ENCODE results near the gene CDRT15.

CDRT15 gene

GRCh38 chr17:14202388-14203166 is 34.1 kb downstream of the CDRT15 start:
- no peak for TF ChIP-seq CTCF (IDR thresholded peaks at IDR 0.05; ENCODE audit: insufficient read depth, low read depth, low read length, missing control alignments)
- DNase-seq (ENCODE audit: low read depth) = no peak
- no peak overlapping the region for H3K4me3 ChIP-seq (ENCODE audit: low read length)

- no peak for DNase-seq (ENCODE audit: low read depth)
- no peak overlapping the region for H3K4me3 ChIP-seq (ENCODE audit: low read length)
- TF ChIP-seq CTCF (IDR thresholded peaks at IDR 0.05; ENCODE audit: insufficient read depth, low read depth, low read length, missing control alignments) = no peak
These were observed 34.7 kb downstream of the CDRT15 start for GRCh38 chr17:14201988-14202380.

GRCh38 chr17:14201021-14201987 is 35.4 kb downstream of the CDRT15 start:
- DNase-seq (ENCODE audit: low read depth) = no peak
- H3K4me3 ChIP-seq (ENCODE audit: low read length) = no peak overlapping the region
- no peak for TF ChIP-seq CTCF (IDR thresholded peaks at IDR 0.05; ENCODE audit: insufficient read depth, low read depth, low read length, missing control alignments)

- DNase-seq (ENCODE audit: low read depth) = no peak
- H3K4me3 ChIP-seq (ENCODE audit: low read length) = no peak overlapping the region
- TF ChIP-seq CTCF (IDR thresholded peaks at IDR 0.05; ENCODE audit: insufficient read depth, low read depth, low read length, missing control alignments) = no peak
These were observed 36.3 kb downstream of the CDRT15 start for GRCh38 chr17:14200354-14200753.

- no peak for DNase-seq (ENCODE audit: low read depth)
- H3K4me3 ChIP-seq (ENCODE audit: low read length) = no peak overlapping the region
- TF ChIP-seq CTCF (IDR thresholded peaks at IDR 0.05; ENCODE audit: insufficient read depth, low read depth, low read length, missing control alignments) = no peak
These were observed 37.1 kb downstream of the CDRT15 start for GRCh38 chr17:14199601-14200000.

- TF ChIP-seq CTCF (IDR thresholded peaks at IDR 0.05; ENCODE audit: insufficient read depth, low read depth, low read length, missing control alignments) = no peak
- no peak for DNase-seq (ENCODE audit: low read depth)
- no peak overlapping the region for H3K4me3 ChIP-seq (ENCODE audit: low read length)
These were observed 38.1 kb downstream of the CDRT15 start for GRCh38 chr17:14198575-14198974.

Measured in epithelial cell of esophagus (primary cell).